ENCODE measurements around the gene WWOX. TPM values are rescaled to one million over a fixed set of nuclear protein-coding genes. Genes with fewer than 3 reads are reported as not detected.

The WWOX gene
- total RNA-seq, 4 donors from 2014 or later: 12.9 to 53.5 (median 25.6) TPM

- no peaks in the 10 kb centered on the region for H3K27me3 ChIP-seq
- ATAC-seq: no peak
Measured at GRCh38 chr16:79188739-79189122, 1089.3 kb downstream of the WWOX start.

GRCh38 chr16:79190542-79190941, 1091.1 kb downstream of the WWOX start:
- no peaks in the 10 kb centered on the region for H3K4me1 ChIP-seq
- no peaks in the 10 kb centered on the region for H3K9me3 ChIP-seq
- WGBS, 2 donors (ENCODE audit: low coverage in 1 of 2): 70 to 100% methylated on average over 1 of the region's 1 CpG
- no peaks in the 10 kb centered on the region for H3K27me3 ChIP-seq
- H3K4me3 ChIP-seq: no peak overlapping the region
- ATAC-seq: no peak
- TF ChIP-seq POLR2A (IDR thresholded peaks at IDR 0.05) (no peak), POLR2AphosphoS5 (IDR thresholded peaks at IDR 0.05) (no peak), CTCF (IDR thresholded peaks at IDR 0.05) (no peak), EP300 (IDR thresholded peaks at IDR 0.05) (no peak)
- no peak overlapping the region for H3K27ac ChIP-seq
- H3K36me3 ChIP-seq: no peaks in the 10 kb centered on the region

More at GRCh38 chr16:79188739-79189122, 1089.3 kb downstream of the WWOX start:
- TF ChIP-seq EP300 (IDR thresholded peaks at IDR 0.05) (no peak), POLR2A (IDR thresholded peaks at IDR 0.05) (no peak), CTCF (IDR thresholded peaks at IDR 0.05) (no peak), POLR2AphosphoS5 (IDR thresholded peaks at IDR 0.05) (no peak)
- Histone ChIP-seq H3K9me3 (no peaks in the 10 kb centered on the region), H3K27ac (no peak overlapping the region), H3K4me1 (no peaks in the 10 kb centered on the region), H3K4me3 (no peak overlapping the region), H3K36me3 (no peaks in the 10 kb centered on the region)
- 84 to 88% methylated on average over 1 to 5 of the region's 5 CpGs for WGBS, 2 donors (ENCODE audit: low coverage in 1 of 2)

GRCh38 chr16:79191933-79192332, 1092.5 kb downstream of the WWOX start:
- ATAC-seq: no peak
- no peaks in the 10 kb centered on the region for H3K4me1 ChIP-seq
- WGBS, 2 donors (ENCODE audit: low coverage in 1 of 2): 64% methylated on average over 7 to 8 of the region's 8 CpGs
- no peak overlapping the region for H3K27ac ChIP-seq
- no peaks in the 10 kb centered on the region for H3K27me3 ChIP-seq
- TF ChIP-seq POLR2A (IDR thresholded peaks at IDR 0.05): no peak
- no peak for TF ChIP-seq POLR2AphosphoS5 (IDR thresholded peaks at IDR 0.05)
- TF ChIP-seq CTCF (IDR thresholded peaks at IDR 0.05): no peak
- TF ChIP-seq EP300 (IDR thresholded peaks at IDR 0.05): no peak
- H3K9me3 ChIP-seq: no peaks in the 10 kb centered on the region
- no peak overlapping the region for H3K4me3 ChIP-seq
- no peaks in the 10 kb centered on the region for H3K36me3 ChIP-seq

GRCh38 chr16:79192904-79193303, 1093.5 kb downstream of the WWOX start:
- Histone ChIP-seq H3K4me3 (no peak overlapping the region), H3K4me1 (no peaks in the 10 kb centered on the region), H3K27me3 (no peaks in the 10 kb centered on the region), H3K27ac (no peak overlapping the region), H3K36me3 (no peaks in the 10 kb centered on the region), H3K9me3 (no peaks in the 10 kb centered on the region)
- 0% methylated on average over 1 of the region's 2 CpGs; no CpG with 5 or more reads in 1 of the 2 donors for WGBS, 2 donors (ENCODE audit: low coverage in 1 of 2)
- TF ChIP-seq POLR2AphosphoS5 (IDR thresholded peaks at IDR 0.05): no peak
- no peak for TF ChIP-seq POLR2A (IDR thresholded peaks at IDR 0.05)
- TF ChIP-seq EP300 (IDR thresholded peaks at IDR 0.05): no peak
- no peak for TF ChIP-seq CTCF (IDR thresholded peaks at IDR 0.05)
- no peak for ATAC-seq

GRCh38 chr16:79194291-79194690, 1094.8 kb downstream of the WWOX start:
- TF ChIP-seq POLR2AphosphoS5 (IDR thresholded peaks at IDR 0.05) (no peak), CTCF (IDR thresholded peaks at IDR 0.05) (no peak), EP300 (IDR thresholded peaks at IDR 0.05) (no peak), POLR2A (IDR thresholded peaks at IDR 0.05) (no peak)
- no peaks in the 10 kb centered on the region for H3K9me3 ChIP-seq
- WGBS, 2 donors (ENCODE audit: low coverage in 1 of 2): 53 to 75% methylated on average over 6 to 8 of the region's 8 CpGs
- no peaks in the 10 kb centered on the region for H3K4me1 ChIP-seq
- no peak overlapping the region for H3K4me3 ChIP-seq
- H3K27ac ChIP-seq: no peak overlapping the region
- H3K27me3 ChIP-seq: no peaks in the 10 kb centered on the region
- no peaks in the 10 kb centered on the region for H3K36me3 ChIP-seq
- no peak for ATAC-seq

Measured in gastroesophageal sphincter (tissue), 4 donors.